Astrocyte (in vitro differentiated cells and primary cell): Measurements from ENCODE around the gene RBMX2.

Experiments
- CTCF ChIP-seq: IDR thresholded peaks from 2 replicates; pipeline ENCODE4 v1.5.1; 2011; ENCODE audit warnings: low read depth, mild to moderate bottlenecking, inconsistent platforms, low read length, moderate library complexity; ENCODE audit not compliant: insufficient read depth
- EZH2 ChIP-seq: IDR thresholded peaks from 2 replicates; pipeline ENCODE4 v1.6.1; 2012; ENCODE audit warnings: mild to moderate bottlenecking, low read length, inconsistent platforms; ENCODE audit not compliant: insufficient read depth

DNA sequence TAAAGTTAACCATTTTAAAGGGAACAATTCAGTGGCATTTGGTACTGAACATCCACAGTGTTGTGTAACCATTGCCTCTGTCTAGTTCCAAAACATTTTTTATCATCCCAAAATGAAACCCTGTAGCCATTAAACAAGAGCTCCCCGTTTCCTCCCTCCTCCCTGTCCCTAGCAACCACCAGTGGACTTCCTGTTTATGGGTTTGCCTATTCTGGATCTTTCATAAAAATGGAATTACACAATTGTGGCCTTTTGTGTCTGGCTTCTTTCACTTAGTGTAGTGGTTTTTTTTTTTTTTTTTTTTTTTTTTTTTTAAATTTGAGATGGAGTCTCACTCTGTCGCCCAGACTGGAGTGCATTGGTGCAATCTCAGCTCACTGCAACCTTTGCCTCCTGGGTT, 11.6 kb downstream of the RBMX2 start:
- TF ChIP-seq CTCF (no peak), EZH2 (no peak)
